ENCODE results near the gene THSD7B.

- TF ChIP-seq POLR2AphosphoS5 (IDR thresholded peaks at IDR 0.05; ENCODE audit: low read depth) (no peak), CTCF (conservative IDR thresholded peaks at IDR 0.05; ENCODE audit: low read depth in 2 of 2) (no peak), JUNB (IDR thresholded peaks at IDR 0.05; ENCODE audit: unreplicated experiment) (no peak), ZNF331 (CRISPR knock-in tag; IDR thresholded peaks at IDR 0.05; ENCODE audit: low read depth) (no peak), EZH2phosphoT487 (IDR thresholded peaks at IDR 0.05; ENCODE audit: unreplicated experiment) (no peak), CREB1 (CRISPR knock-in tag; IDR thresholded peaks at IDR 0.05; ENCODE audit: low read depth) (no peak), EZH2 (IDR thresholded peaks at IDR 0.05; ENCODE audit: low read depth, unreplicated experiment) (no peak), REST (IDR thresholded peaks at IDR 0.05; ENCODE audit: unreplicated experiment) (no peak), STAT1 (IDR thresholded peaks at IDR 0.05; ENCODE audit: unreplicated experiment) (no peak), ETS1 (IDR thresholded peaks at IDR 0.05) (no peak), NANOG (IDR thresholded peaks at IDR 0.05; ENCODE audit: borderline replicate concordance) (0 out of 2 replicates have a peak, but pooled peaks have one; percentile 24), ZNF114 (CRISPR knock-in tag; IDR thresholded peaks at IDR 0.05) (no peak), ZNF462 (CRISPR knock-in tag; IDR thresholded peaks at IDR 0.05) (no peak)
Observed at GRCh38 chr2:137194111-137194510, 428.8 kb downstream of the THSD7B start.
